Endodermal cell (in vitro differentiated cells): ENCODE measurements around the gene SMARCC1. TPM values are rescaled to one million over a fixed set of nuclear protein-coding genes. Genes with fewer than 3 reads are reported as not detected.
"Not testable (repeated sequence)": the region's sequence is repeated elsewhere in the genome, so short reads cannot be mapped to it uniquely, and the experiment has no call there.

ENCODE experiments used
- DNase-seq: peaks from one replicate; pipeline ENCODE4 v3.0.0-alpha.2; 2017
- H3K27ac ChIP-seq: 2 replicates; pipeline ENCODE4 v1.5.1; 2013; ENCODE audit warnings: mild to moderate bottlenecking, low read depth, low read length, moderate library complexity
- H3K27me3 ChIP-seq: 2 replicates; pipeline ENCODE4 v1.6.1; 2013; ENCODE audit warnings: mild to moderate bottlenecking, low read length, moderate library complexity; ENCODE audit not compliant: insufficient read depth, control insufficient read depth, poor library complexity, severe bottlenecking
- H3K36me3 ChIP-seq: 2 replicates; pipeline ENCODE4 v1.7.0; 2013; ENCODE audit warnings: mild to moderate bottlenecking, low read length, moderate library complexity; ENCODE audit not compliant: control insufficient read depth, insufficient read depth
- H3K4me1 ChIP-seq: one replicate; pipeline ENCODE4 v1.7.0; 2013; ENCODE audit warnings: low read length; ENCODE audit not compliant: control insufficient read depth, insufficient read depth
- H3K4me3 ChIP-seq: 2 replicates; pipeline ENCODE4 v1.5.1; 2013; ENCODE audit warnings: mild to moderate bottlenecking, low read length, moderate library complexity
- H3K9ac ChIP-seq: 2 replicates; pipeline ENCODE4 v1.6.1; 2013; ENCODE audit warnings: mild to moderate bottlenecking, low read length, moderate library complexity; ENCODE audit not compliant: poor library complexity, severe bottlenecking; ENCODE audit errors: extremely low read depth
- H3K9me3 ChIP-seq: 2 replicates; pipeline ENCODE4 v1.6.1; 2013; ENCODE audit warnings: mild to moderate bottlenecking, low read length, moderate library complexity; ENCODE audit not compliant: control insufficient read depth
- H3K27ac Mint-ChIP-seq: 2 replicates; pipeline ENCODE4 v1.8.0; 2020; ENCODE audit warnings: mixed read lengths
- H3K27me3 Mint-ChIP-seq: 2 replicates; pipeline ENCODE4 v1.8.0; 2021; ENCODE audit warnings: mild to moderate bottlenecking, mixed read lengths; ENCODE audit not compliant: insufficient read depth
- H3K36me3 Mint-ChIP-seq: 2 replicates; pipeline ENCODE4 v1.8.0; 2020; ENCODE audit warnings: low read depth, mixed read lengths
- H3K4me1 Mint-ChIP-seq: 2 replicates; pipeline ENCODE4 v1.8.0; 2020; ENCODE audit warnings: mixed read lengths
- H3K4me3 Mint-ChIP-seq: 2 replicates; pipeline ENCODE4 v1.8.0; 2020; ENCODE audit warnings: mild to moderate bottlenecking, moderate library complexity, mixed read lengths
- H3K9me3 Mint-ChIP-seq: 2 replicates; pipeline ENCODE4 v1.8.0; 2020; ENCODE audit warnings: mild to moderate bottlenecking, mixed read lengths
- CTCF ChIP-seq: fragments of 200-600 bp; sonication (generic); conservative IDR thresholded peaks from 2 replicates; pipeline ENCODE4 v1.5.0; 2021; ENCODE audit warnings: antibody characterized with exemption, mild to moderate bottlenecking
- WGBS, 2 experiments: methylation state at CpG; one replicate each; pipeline versions ENCODE4 v1.1.5 to v1.1.7; 2013; ENCODE audit warnings: missing lambda C conversion rate in 2 of 2, mixed read lengths in 1 of 2; ENCODE audit not compliant: insufficient coverage in 1 of 2, insufficient read length in 1 of 2; 5-methylcytosine and 5-hydroxymethylcytosine counted together
- total RNA-seq, 2 donors: library from RNA; stranded (reverse); fragmentation: NEBNext Ultra II Directional in 1 of 2; extraction: Animal tissue kit (Norgen Biotek cat#: 25700) in 1 of 2; gene quantifications; 2 replicates in 1 of 2; 3 replicates in 1 of 2; pipeline ENCODE4 v1.2.1, GENCODE V29; 2021

SMARCC1 gene
- total RNA-seq, 2 donors from 2014 or later, result 200 to 231 TPM

DNA sequence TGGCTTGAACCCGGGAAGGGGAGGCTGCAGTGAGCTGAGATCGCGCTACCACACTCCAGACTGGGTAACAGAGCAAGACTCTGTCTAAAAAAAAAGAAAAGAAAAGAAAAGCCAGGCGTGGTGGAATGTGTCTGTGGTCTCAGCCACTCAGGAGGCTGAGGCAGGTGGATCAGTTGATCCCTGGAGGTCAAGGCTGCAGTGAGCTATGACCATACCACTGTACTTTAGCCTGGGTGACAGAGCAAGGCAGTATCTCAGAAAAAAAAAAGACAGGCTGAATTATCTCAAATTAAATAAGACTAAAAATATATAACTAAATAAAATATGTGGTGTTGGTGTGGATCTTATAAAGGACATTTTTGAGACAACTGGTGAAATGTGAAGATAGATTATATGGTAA is 20.6 kb downstream of the SMARCC1 start:
- H3K4me3 Mint-ChIP-seq, result no peak overlapping the region
- Histone ChIP-seq H3K9me3 (no peaks in the 10 kb centered on the region), H3K27me3 (no peaks in the 10 kb centered on the region), H3K27ac (no peak overlapping the region), H3K4me3 (no peak overlapping the region), H3K9ac (no peak overlapping the region), H3K4me1 (no peaks in the 10 kb centered on the region), H3K36me3 (peaks cover 62% of the 10 kb centered on the region)
- H3K9me3 Mint-ChIP-seq, result no peaks in the 10 kb centered on the region
- no peaks in the 10 kb centered on the region for H3K27me3 Mint-ChIP-seq
- peaks cover 56% of the 10 kb centered on the region for H3K36me3 Mint-ChIP-seq
- WGBS, 2 experiments, result 99 to 100% methylated on average over 3 to 4 of the region's 4 CpGs
- no peak for DNase-seq
- no peak overlapping the region for H3K27ac Mint-ChIP-seq
- no peak for TF ChIP-seq CTCF
- no peaks in the 10 kb centered on the region for H3K4me1 Mint-ChIP-seq

- H3K9ac ChIP-seq, H3K4me1 Mint-ChIP-seq, H3K9me3 ChIP-seq, H3K27ac Mint-ChIP-seq, H3K27ac ChIP-seq, H3K27me3 Mint-ChIP-seq, H3K4me3 Mint-ChIP-seq, H3K27me3 ChIP-seq, DNase-seq, H3K4me1 ChIP-seq, H3K9me3 Mint-ChIP-seq, H3K4me3 ChIP-seq: not testable (repeated sequence)
- 97% methylated on average over 4 of the region's 4 CpGs for WGBS, 2 experiments
- peaks cover 55% of the 10 kb centered on the region for H3K36me3 ChIP-seq
- H3K36me3 Mint-ChIP-seq, result peaks cover 50% of the 10 kb centered on the region
These were observed 21.5 kb downstream of the SMARCC1 start for GRCh38 chr3:47760207-47760606.

DNA sequence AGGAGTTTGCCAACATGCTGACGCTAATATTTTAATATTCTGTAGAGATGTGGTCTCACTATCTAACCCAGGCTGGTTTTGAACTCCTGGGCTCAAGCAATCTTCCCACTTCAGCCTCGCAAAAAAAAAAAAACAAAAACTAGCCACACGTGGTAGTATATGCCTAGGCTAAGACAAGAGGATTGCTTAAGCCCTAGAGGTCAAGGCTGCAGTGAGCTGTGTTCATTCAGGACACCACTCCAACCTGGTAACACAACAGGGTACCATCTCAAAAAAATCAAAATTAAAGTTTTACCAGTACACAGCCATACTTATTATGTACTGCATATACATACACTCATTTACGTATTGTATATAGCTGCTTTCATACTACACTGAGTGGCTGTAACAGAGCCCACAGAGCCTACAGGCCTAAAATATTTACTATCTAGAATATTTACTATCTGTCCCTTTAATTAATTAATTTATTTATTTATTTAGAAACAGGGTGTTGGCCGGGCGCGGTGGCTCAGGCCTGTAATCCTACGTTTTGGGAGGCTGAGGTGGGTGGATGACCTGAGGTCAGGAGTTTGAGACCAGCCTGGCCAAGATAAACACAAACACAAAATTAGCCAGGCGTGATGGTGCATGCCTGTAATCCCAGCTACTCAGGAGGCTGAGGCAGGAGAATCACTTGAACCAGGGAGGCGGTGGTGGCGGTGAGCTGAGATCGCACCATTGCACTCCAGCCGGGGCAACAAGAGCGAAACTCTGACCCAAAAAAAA is 23.2 kb downstream of the SMARCC1 start:
- peak; percentile 21 for DNase-seq
- peaks cover 57% of the 10 kb centered on the region for H3K36me3 ChIP-seq
- Mint-ChIP-seq H3K9me3 (no peaks in the 10 kb centered on the region), H3K36me3 (peaks cover 39% of the 10 kb centered on the region), H3K4me3 (no peak overlapping the region), H3K27me3 (no peaks in the 10 kb centered on the region), H3K4me1 (no peaks in the 10 kb centered on the region), H3K27ac (no peak overlapping the region)
- 93 to 98% methylated on average over 8 to 14 of the region's 14 CpGs for WGBS, 2 experiments
- H3K9me3 ChIP-seq, result no peaks in the 10 kb centered on the region
- no peaks in the 10 kb centered on the region for H3K27me3 ChIP-seq
- H3K4me1 ChIP-seq, result no peaks in the 10 kb centered on the region
- no peak for TF ChIP-seq CTCF
- H3K9ac ChIP-seq, result no peak overlapping the region
- H3K4me3 ChIP-seq, result no peak overlapping the region
- H3K27ac ChIP-seq, result no peak overlapping the region
